NCI-H1092 treated with DMSO at 0.1 percent for 48 hours (cell line): Measurements from ENCODE around the gene AKAP6.

ENCODE experiments used
- DNase-seq: peaks from one replicate; lab custom pipeline; 2025; lab: John Stamatoyannopoulos, UW

Gene AKAP6, protein sequence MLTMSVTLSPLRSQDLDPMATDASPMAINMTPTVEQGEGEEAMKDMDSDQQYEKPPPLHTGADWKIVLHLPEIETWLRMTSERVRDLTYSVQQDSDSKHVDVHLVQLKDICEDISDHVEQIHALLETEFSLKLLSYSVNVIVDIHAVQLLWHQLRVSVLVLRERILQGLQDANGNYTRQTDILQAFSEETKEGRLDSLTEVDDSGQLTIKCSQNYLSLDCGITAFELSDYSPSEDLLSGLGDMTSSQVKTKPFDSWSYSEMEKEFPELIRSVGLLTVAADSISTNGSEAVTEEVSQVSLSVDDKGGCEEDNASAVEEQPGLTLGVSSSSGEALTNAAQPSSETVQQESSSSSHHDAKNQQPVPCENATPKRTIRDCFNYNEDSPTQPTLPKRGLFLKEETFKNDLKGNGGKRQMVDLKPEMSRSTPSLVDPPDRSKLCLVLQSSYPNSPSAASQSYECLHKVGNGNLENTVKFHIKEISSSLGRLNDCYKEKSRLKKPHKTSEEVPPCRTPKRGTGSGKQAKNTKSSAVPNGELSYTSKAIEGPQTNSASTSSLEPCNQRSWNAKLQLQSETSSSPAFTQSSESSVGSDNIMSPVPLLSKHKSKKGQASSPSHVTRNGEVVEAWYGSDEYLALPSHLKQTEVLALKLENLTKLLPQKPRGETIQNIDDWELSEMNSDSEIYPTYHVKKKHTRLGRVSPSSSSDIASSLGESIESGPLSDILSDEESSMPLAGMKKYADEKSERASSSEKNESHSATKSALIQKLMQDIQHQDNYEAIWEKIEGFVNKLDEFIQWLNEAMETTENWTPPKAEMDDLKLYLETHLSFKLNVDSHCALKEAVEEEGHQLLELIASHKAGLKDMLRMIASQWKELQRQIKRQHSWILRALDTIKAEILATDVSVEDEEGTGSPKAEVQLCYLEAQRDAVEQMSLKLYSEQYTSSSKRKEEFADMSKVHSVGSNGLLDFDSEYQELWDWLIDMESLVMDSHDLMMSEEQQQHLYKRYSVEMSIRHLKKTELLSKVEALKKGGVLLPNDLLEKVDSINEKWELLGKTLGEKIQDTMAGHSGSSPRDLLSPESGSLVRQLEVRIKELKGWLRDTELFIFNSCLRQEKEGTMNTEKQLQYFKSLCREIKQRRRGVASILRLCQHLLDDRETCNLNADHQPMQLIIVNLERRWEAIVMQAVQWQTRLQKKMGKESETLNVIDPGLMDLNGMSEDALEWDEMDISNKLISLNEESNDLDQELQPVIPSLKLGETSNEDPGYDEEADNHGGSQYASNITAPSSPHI (N-terminal part only)

DNA sequence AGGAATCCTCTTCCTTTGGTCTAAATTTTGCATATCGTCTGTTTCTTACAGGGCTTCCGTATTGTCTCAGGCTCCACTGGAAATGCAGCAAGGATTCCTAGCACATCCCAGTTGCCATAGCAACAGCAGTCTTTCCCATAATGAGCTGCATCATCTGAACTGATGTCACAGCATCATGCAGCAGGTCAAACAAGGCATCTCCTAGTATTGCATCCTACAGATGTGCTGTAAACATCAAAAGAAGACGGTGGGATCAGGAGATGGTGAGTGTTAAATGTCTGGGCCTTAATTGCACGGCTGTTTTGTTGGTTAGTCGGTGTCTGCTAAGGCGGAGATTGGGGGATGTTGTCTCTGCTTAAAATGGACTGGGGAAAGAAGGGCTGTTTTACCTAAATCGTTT lies at the start of gene AKAP6:
Gene AKAP6 (plus strand): TSS at position 153 of the 400 bp plus-strand sequence. CDS start 104,196 bp downstream, outside the sequence.
- DNase-seq = no peak

DNA sequence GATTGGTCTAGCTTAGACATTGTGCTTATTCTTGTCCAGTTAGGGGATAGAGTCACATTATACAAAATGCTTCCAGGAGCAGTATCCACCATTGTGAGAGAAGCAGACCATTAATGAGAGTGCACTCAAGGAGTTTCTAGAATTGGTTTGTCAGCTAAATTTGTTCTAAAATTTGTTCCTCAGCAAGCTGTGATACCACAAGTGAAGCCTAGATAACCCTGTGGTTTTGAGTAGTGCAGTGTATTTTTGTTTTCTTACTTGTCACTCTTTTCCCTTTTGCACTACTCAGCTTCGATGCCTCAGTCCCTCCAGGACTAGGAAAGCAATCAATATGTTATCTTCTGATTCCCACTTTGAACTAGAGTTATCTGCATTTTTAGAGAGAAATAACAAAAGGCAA lies 42.5 kb upstream of the AKAP6 start:
- DNase-seq = no peak

DNA sequence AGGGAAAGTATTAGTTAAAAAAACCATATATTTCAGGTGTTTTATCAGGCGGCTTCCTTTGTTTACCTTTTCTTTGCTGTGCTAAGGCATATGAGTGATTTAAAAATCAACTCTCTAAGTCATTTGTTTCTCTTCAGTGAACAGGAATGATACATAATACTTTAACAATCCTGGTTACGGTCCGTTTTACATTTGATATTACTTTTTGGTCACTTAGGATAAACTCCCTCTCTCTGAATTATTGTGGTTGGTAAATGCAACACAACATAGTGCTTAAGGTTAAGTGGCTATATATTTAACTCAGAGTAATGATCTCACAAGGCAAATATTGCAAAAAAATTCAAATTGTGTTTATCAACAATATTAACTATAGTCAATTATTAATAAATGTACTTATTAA lies 32.7 kb upstream of the AKAP6 start:
- no peak for DNase-seq

DNA sequence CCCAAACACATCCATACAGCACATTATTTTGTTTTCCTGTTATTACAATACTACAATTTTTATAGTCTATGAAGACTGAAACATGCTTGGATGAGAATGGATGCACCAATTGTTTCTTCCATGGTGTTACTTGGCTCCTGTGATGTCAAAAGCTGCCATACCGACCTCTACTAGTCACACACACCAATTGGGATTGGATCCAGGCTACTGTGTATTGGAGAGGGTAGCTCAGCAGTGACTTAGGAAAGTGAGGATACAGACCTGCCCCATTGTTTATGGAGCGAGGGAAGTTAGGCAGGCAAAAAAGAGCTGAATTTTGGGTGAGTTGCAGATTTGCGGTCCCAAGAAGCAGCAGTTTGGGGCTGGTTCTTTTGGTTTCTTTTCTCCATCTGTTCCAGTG lies 30.8 kb upstream of the AKAP6 start:
- no peak for DNase-seq

DNA sequence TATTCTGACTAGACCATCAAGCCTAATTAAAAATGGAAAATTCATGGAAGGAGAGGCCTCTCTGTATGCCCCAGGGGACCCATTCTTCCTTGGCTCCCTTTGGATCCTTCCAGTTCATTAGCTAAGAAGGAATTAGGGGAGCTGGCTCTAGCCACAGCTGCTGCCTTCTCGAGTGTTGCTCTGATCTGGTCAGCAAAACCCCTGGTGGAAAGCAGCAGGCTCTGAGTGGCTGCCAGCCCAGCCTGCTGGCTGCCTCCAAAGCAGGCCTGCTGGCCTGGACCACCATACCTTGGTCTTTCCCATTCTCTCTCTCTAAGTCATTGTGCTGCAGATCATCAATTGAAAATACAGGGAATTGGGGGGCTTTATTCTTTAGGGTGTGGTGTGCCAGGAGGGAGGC lies 29.0 kb upstream of the AKAP6 start:
- DNase-seq = no peak

DNA sequence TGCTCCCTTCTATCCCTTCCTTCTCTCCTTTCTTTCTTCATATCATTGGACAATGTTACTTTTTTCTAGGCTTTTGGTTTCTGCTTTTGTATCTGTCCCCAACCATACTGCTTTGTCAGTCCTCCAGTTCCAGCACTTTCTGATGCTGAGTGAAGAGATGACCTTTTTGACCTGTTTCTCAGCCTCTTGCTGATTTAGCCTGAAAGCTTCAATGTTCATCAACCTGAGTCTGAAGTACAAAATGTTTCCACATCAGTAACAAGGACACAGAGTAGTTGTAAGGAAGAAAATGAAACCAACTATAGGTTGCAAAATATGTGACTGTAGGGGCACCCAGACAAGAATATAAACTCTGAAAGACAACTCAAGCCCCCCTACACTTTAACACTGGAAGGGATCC lies 25.2 kb upstream of the AKAP6 start:
- DNase-seq = no peak

DNA sequence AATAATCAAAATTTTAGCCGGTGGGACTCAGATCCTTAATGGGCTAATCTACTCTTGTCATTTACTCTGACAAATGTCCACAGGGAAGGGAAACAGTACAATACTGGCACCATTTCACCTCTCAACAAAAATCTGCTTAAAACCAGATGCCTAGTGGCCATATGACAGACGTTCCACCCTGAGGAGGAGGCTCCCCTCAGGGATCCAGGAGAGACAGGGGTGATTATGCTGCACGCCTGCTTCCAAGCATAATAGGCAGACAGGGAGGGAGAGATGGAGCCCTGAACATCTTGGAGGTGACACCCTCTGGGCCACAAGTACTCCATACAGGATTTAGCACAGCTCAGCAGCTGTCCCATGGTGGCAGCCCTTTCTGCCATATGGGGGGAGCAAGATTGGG lies 24.8 kb upstream of the AKAP6 start:
- no peak for DNase-seq

DNA sequence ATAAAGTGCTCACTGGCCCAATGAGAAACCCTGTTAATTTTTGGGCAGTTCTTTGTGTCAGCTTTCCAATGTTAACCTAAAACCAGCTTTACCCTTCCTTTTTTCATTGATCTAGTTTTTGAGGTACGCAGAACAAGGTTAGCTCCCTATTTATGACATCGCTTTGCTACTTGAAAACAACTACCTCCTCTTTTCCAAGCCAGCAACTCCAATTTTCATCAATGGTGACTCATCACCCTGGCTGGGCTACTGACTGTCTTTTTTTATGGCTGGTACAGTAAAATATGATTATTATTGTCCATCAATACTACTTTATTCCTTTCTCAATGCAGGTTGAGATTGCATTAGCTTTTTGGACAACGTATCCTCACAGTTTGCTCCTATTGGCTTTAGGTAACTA lies 22.5 kb upstream of the AKAP6 start:
- DNase-seq = no peak

DNA sequence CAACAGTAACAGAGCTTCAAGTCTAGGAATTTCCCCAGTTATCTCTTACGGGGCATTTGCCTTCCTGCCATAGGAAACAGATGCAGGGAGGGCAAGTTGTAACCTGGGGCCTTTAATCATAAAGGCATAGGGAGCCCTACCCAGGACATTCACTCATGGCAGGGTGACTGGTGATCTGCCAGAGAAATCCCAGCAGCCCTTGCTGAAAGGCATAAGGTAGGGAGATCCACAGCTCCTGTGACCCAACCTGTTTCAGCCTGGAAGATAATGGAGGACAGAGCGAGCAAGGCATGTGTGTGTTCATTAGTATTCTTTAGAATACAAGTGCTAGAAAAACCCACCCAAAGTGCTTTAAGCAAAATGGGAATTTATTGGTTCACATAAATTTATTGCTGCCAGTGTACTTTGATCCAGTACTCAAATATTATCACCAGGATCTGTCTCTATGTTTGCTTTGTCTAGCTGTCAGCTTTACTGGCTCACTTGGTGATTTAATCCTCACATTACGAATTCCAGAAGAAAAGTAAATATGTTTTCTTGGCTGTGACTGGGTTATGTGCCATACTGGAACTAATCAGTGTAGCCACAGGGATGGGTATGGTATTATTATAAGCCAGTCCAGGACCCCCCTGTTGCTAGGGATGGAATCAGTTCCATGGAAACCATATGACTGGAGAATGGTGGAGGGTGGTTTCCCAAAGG lies 21.1 kb upstream of the AKAP6 start:
- DNase-seq = peak; percentile 15

DNA sequence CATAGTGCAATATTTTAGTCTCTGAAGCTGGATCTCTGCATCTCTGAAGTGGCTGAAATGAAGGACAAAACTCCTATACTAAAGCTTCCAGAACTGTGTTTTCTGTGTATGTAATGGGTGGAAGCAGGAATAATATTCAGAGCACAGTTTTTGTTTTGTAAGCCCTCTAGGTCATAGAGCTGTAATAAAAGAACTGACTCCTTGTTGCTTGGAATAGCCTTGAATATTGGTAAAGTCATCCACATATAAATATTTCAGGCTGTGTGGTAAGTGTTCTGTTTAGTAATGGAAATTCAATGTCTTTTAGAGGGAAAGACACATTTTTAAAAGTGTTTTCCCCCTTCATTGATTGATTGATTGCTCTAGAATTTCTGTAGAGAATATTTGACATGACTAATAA lies 18.2 kb upstream of the AKAP6 start:
- no peak for DNase-seq

DNA sequence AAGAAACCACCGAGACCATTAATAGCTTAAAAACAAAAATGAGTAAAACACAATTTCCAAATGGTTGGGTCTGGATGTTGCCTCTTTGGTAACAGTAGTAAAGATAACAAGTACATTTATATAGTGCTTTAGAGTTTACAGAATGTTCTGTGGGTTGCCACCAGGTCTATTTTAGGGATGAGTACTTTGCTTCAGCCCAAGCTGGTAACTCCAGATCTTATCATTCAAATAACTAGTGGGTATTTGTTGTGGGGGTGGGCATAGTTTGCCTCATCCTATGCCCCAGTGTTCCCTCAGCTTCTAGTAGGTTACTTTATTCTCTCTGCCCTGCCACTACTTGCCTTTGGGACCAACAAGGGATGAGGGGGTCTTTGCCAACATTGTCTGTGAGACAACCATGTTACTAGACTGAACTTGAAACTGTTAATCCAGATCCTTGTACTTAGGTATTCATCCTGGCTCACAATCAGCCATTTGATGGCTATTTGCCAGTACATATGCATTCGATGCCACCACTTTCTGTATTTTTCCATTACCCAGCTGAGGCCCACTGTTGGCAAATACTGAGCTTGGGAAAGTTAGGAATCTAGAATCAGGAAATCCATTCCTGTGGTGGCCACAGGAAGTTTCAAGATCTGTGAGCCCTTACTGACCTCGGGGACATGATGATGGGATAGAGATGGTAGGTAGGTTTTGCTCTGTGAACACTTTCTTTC lies 17.6 kb upstream of the AKAP6 start:
- no peak for DNase-seq

DNA sequence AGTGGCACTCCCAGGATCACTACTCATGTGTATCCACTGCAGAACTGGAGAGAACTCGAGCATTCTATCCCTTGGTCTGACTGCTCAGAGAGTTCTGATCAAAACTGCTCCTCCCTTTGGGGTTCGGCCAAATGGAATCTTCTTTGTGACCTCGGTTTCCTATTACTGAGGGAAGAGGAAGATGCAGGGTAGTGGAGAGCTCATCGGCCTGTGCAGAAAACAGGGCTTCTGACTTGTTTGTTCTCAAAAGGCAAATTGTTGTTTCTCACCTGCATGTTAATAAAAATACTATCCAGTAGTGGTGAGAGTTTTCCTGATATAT lies 17.1 kb upstream of the AKAP6 start:
- DNase-seq = no peak

DNA sequence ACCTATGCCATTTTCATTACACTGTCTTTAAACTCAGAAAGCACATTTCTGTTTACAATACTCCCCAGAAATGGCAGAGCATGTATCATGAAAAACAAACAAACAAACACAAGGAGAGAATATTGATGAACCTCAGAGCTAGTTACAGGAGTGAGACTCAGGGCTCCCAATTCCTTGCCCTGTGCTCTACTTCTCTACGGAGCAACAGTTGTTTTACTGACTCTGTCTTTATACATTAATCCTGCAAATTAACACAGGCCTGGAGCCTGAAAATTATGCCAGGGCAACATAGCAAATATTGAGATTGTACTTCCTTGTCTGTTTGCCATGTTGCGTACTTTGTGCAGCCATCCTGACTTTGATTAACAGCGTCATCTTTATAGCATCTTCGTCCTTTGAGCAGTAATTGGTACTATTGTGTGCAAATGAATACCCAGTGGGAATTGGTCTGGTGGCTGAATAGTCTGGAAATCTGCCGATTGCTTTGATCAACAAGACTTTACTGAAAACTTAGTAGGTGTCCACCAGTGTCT lies 15.2 kb upstream of the AKAP6 start:
- DNase-seq = no peak

DNA sequence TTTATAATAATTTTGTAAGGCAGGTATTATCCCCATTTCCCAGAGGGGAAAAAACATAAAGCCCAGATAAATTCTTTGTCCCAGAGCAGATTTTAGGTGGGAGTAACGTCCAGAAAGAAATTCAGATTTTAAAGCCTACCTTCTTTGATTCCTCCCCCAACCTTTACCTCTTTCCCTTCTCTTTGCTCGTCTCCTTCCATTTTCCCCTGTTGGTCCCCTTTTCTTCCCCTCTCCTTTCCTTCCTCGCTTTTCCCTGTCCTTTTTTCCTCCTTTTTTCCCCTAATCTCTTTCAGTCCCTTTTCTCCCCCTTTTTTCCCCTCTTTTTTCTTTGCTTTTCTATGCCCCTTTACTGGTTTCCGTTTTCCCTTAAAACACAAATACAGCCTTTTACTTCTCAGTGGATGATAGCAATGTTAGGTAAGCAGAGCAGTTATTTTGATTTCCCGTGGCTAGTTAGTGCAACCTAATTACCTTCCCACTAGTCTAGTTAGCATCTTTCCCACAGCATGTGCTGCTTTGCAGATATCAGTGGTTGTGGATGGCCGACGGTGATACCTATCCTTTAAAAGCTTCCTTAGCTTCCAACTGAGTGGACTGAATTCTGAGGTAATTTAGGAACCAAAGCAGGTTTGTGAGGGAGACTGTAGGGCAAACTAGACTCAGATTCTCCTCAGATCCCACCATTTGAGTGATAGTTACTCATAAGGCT lies 10.9 kb upstream of the AKAP6 start:
- DNase-seq = no peak

DNA sequence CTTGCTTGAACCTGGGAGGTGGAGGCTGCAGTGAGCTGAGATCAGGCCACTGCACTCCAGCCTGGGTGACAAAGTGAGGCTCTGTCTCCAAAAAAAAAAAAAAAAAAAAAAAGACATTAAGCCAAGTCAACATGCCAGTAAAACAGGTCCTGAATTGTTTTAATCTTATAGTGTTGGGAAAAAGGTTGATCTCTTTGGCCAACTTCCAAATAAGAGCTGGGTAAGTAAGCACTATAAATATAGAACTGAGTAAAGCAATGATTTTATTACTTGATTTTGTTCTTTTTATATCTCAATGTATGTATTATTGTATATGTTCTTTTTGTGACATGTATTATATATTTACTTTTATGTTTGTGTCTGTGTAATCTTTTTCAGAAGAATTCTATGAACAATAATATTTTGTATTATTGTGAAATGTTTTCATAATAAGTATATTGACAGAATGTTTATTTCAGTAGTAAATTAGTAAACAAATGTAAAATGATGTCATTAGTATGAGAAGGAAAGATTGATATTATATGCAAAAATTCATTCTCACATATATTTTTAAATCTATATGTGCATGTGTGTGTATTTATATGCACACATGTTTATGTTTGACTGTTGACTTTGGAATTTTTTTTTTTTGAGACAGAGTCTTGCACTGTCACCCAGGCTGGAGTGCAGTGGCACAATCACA lies 9.6 kb upstream of the AKAP6 start:
- DNase-seq = no peak

DNA sequence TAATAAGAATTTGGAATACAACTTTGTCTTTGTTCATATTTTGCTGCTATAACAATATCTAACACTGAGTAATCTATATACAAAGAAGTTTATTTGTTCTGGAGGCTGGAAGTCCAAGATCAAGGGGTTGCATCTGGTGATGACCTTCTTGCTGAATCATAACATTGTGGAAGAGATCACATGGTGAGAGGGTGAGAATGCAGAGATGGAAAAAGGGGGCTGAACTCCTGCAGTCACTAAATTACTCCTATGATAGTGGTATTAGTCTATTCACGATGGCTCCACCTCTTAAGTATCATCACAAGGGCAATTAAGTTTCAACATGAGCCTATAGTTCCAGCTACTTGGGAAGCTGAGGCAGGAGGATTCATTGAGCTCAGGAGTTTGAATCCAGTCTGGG lies 4.5 kb upstream of the AKAP6 start:
- DNase-seq = no peak

DNA sequence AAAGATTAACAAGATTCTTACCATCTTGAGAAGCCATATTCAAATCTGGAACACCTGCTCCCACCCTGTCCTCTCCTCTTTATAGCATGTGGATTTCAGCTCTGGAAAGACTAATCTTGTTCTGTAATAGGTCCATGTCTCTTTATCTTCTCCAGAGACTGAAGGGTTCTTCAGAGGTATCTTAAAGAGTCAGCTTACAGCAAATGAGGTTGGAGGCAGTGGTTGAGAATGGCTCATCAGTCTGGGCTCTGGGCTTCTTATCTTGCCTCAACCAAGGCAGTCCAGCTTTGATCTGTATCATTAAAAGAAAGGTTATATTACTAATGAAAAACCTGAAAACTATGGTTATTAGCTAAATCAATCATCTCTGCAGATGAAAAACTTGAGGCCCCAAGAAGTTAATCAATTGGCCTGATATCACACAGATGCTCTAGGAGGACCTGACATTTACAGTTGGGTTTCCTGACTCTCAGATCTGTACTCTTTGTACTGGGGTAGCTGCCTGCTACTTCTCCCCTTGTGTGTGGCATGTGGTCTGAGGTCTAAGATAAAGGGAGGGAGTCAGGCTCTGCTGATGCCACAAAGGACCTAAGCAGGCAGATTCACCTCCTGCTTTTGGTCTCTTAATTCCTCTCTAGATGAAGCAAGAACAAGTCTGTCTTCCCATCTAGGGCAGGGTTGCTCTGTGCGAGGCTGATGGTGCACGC lies 1.7 kb upstream of the AKAP6 start:
- no peak for DNase-seq

DNA sequence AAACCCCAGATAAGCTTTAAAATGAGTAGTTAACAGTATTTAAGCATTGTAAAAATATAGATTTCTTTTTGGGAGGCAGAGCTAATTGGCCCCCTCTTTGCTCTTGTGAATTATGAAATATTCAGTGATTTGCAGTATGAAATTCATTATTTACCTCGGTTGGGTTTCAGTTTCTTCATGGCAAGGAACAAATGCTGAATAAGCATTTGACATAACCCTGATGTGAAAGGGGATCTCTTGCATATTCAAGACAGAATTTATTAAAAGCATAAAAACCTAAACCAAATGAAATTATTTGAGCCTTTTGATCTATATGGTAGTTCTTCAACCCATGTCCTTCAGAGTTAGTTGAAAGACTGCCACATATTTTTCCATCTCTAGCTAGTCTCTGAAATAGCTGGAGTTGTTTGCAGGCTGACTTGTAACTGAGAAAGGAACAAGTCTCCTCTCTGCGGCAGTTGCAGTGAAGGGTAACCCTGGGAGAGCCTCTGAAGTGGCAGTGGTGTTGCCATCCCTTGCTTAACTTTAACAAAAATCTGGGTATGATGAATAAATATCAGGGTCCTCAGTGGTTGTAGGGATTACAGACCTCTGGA lies 690 bp downstream of the AKAP6 start:
- DNase-seq = no peak
